ENCODE results near the gene SEZ6L. TPM values are rescaled to one million over a fixed set of nuclear protein-coding genes. Genes with fewer than 3 reads are reported as not detected.

Gene SEZ6L
- total RNA-seq, 4 donors from 2014 or later = 0.23 to 0.83 (median 0.49) TPM

GRCh38 chr22:26326803-26327202 lies 157.5 kb downstream of the SEZ6L start:
- WGBS = 56% methylated on average over 20 of the region's 20 CpGs
- no peak for DNase-seq (ENCODE audit: extremely low spot score)
- Histone ChIP-seq H3K4me1 (no peaks in the 10 kb centered on the region), H3K27me3 (peaks cover 0 to 49% (median 0%) of the 10 kb centered on the region in 4 donors), H3K36me3 (no peaks in the 10 kb centered on the region), H3K27ac (replicated peaks in 1 of 4) (no peak overlapping the region), H3K9me3 (no peaks in the 10 kb centered on the region), H3K4me3 (no peak overlapping the region)
- TF ChIP-seq CTCF (IDR thresholded peaks at IDR 0.05) (no peak), POLR2AphosphoS5 (IDR thresholded peaks at IDR 0.05) (no peak), POLR2A (IDR thresholded peaks at IDR 0.05; ENCODE audit: low read depth) (no peak), EP300 (IDR thresholded peaks at IDR 0.05) (no peak)
- intact Hi-C loops (cut with DNase I) = no loop called here

- TF ChIP-seq POLR2A (IDR thresholded peaks at IDR 0.05; ENCODE audit: low read depth) = no peak
- TF ChIP-seq POLR2AphosphoS5 (IDR thresholded peaks at IDR 0.05) = no peak
- no peak for TF ChIP-seq EP300 (IDR thresholded peaks at IDR 0.05)
- no peak for TF ChIP-seq CTCF (IDR thresholded peaks at IDR 0.05)
Measured at GRCh38 chr22:26327306-26327705, 158.0 kb downstream of the SEZ6L start.

GRCh38 chr22:26328221-26328620 lies 159.0 kb downstream of the SEZ6L start:
- TF ChIP-seq POLR2A (IDR thresholded peaks at IDR 0.05; ENCODE audit: low read depth) (no peak), POLR2AphosphoS5 (IDR thresholded peaks at IDR 0.05) (no peak), EP300 (IDR thresholded peaks at IDR 0.05) (no peak), CTCF (IDR thresholded peaks at IDR 0.05) (no peak)
- Histone ChIP-seq H3K36me3 (no peaks in the 10 kb centered on the region), H3K4me3 (no peak overlapping the region), H3K4me1 (no peaks in the 10 kb centered on the region), H3K9me3 (no peaks in the 10 kb centered on the region), H3K27ac (replicated peaks in 1 of 4) (no peak overlapping the region), H3K27me3 (peaks cover 0 to 57% (median 0%) of the 10 kb centered on the region in 4 donors)
- WGBS = 78% methylated on average over 8 of the region's 8 CpGs
- no peak for DNase-seq (ENCODE audit: extremely low spot score)
- intact Hi-C loops (cut with DNase I) = no loop called here

More at GRCh38 chr22:26327306-26327705, 158.0 kb downstream of the SEZ6L start:
- Histone ChIP-seq H3K27ac (replicated peaks in 1 of 4) (no peak overlapping the region), H3K9me3 (no peaks in the 10 kb centered on the region), H3K4me3 (no peak overlapping the region), H3K36me3 (no peaks in the 10 kb centered on the region), H3K27me3 (peaks cover 0 to 51% (median 0%) of the 10 kb centered on the region in 4 donors), H3K4me1 (no peaks in the 10 kb centered on the region)
- no peak for DNase-seq (ENCODE audit: extremely low spot score)
- intact Hi-C loops (cut with DNase I) = no loop called here
- WGBS = 86% methylated on average over 6 of the region's 6 CpGs

GRCh38 chr22:26330971-26331625 lies 161.8 kb downstream of the SEZ6L start:
- Histone ChIP-seq H3K27me3 (peaks cover 0 to 57% (median 0%) of the 10 kb centered on the region in 4 donors), H3K36me3 (no peaks in the 10 kb centered on the region), H3K9me3 (no peaks in the 10 kb centered on the region), H3K27ac (replicated peaks in 1 of 4) (no peak overlapping the region), H3K4me1 (no peaks in the 10 kb centered on the region), H3K4me3 (no peak overlapping the region)
- WGBS = 25% methylated on average over 4 of the region's 4 CpGs
- intact Hi-C loops (cut with DNase I) = no loop called here
- DNase-seq (ENCODE audit: extremely low spot score) = no peak
- TF ChIP-seq POLR2A (IDR thresholded peaks at IDR 0.05; ENCODE audit: low read depth) = no peak
- no peak for TF ChIP-seq EP300 (IDR thresholded peaks at IDR 0.05)
- TF ChIP-seq CTCF (IDR thresholded peaks at IDR 0.05) = peak; percentile 66 to 71 (median 69)
- TF ChIP-seq POLR2AphosphoS5 (IDR thresholded peaks at IDR 0.05) = no peak
